ENCODE results near the gene RGL1. TPM values are rescaled to one million over a fixed set of nuclear protein-coding genes. Genes with fewer than 3 reads are reported as not detected.

The RGL1 gene
- total RNA-seq, 2 experiments from 2014 or later: 1.3 to 1.4 TPM

DNA sequence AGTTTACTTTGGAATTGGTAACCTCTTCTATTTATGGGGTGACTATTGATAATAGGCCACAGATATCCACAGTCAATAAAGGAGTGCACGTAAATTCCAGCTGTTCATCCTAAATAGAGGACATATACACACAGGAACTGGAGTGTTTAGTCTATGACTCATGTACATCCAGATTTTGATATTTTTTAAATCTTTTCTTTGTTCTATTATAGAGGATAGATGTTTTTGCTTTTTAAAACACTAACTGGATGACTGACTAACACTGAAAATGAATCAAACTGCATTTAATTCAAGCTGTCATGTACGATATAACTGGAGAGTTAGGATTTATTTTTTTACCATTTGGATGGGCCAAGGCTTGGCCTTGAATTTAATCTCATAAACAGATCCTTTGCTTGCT, 45.9 kb downstream of the RGL1 start:
- Mint-ChIP-seq H3K27ac (no peak overlapping the region), H3K36me3 (ENCODE audit: low read depth) (no peaks in the 10 kb centered on the region), H3K4me1 (ENCODE audit: low read depth) (no peaks in the 10 kb centered on the region), H3K27me3 (ENCODE audit: low read depth) (no peaks in the 10 kb centered on the region), H3K9me3 (ENCODE audit: insufficient read depth) (no peaks in the 10 kb centered on the region), H3K4me3 (no peak overlapping the region)
- POLR2A ChIA-PET: no interaction called here
- ATAC-seq (no peak), DNase-seq (no peak)
- CTCF ChIA-PET: no interaction called here

DNA sequence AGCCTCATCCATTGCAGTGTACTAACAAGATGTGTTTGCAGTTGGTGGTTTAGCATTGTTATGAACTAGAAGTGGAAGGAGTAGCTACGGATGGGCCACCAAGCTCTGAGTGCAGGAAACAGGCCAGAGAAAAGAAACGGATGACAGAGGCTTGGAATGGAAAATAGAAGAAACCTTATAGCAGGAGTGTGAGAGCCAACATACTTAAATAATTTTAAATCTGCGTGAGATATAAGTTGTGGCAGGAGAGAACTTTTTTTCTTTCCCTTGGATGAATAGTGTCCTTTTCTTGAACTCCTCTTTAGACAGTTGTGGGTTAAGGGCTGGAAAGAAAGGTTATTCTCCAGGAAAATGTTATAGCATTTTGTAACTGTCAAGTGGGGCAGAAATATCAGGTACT, 54.2 kb downstream of the RGL1 start:
- ATAC-seq (no peak), DNase-seq (no peak)
- Mint-ChIP-seq H3K9me3 (ENCODE audit: insufficient read depth) (no peaks in the 10 kb centered on the region), H3K36me3 (ENCODE audit: low read depth) (no peaks in the 10 kb centered on the region), H3K4me1 (ENCODE audit: low read depth) (no peaks in the 10 kb centered on the region), H3K4me3 (no peak overlapping the region), H3K27me3 (ENCODE audit: low read depth) (no peaks in the 10 kb centered on the region), H3K27ac (no peak overlapping the region)
- CTCF ChIA-PET: no interaction called here
- POLR2A ChIA-PET: no interaction called here

- Mint-ChIP-seq H3K27me3 (ENCODE audit: low read depth) (no peaks in the 10 kb centered on the region), H3K36me3 (ENCODE audit: low read depth) (no peaks in the 10 kb centered on the region), H3K4me1 (ENCODE audit: low read depth) (no peaks in the 10 kb centered on the region), H3K27ac (no peak overlapping the region), H3K4me3 (no peak overlapping the region), H3K9me3 (ENCODE audit: insufficient read depth) (no peaks in the 10 kb centered on the region)
- ChIA-PET POLR2A (no interaction called here), CTCF (no interaction called here)
- ATAC-seq (no peak), DNase-seq (no peak)
Observed at GRCh38 chr1:183859831-183860230, 54.9 kb downstream of the RGL1 start.

- H3K9me3 Mint-ChIP-seq (ENCODE audit: insufficient read depth): no peaks in the 10 kb centered on the region
- DNase-seq (no peak), ATAC-seq (no peak)
- H3K27ac Mint-ChIP-seq: no peak overlapping the region
- H3K27me3 Mint-ChIP-seq (ENCODE audit: low read depth): no peaks in the 10 kb centered on the region
- no peak overlapping the region for H3K4me3 Mint-ChIP-seq
- ChIA-PET POLR2A (no interaction called here), CTCF (no interaction called here)
- H3K36me3 Mint-ChIP-seq (ENCODE audit: low read depth): no peaks in the 10 kb centered on the region
- H3K4me1 Mint-ChIP-seq (ENCODE audit: low read depth): no peaks in the 10 kb centered on the region
Observed at GRCh38 chr1:183862967-183863366, 58.0 kb downstream of the RGL1 start.

GRCh38 chr1:183863852-183864251, 58.9 kb downstream of the RGL1 start:
- no peaks in the 10 kb centered on the region for H3K27me3 Mint-ChIP-seq (ENCODE audit: low read depth)
- POLR2A ChIA-PET: no interaction called here
- H3K4me1 Mint-ChIP-seq (ENCODE audit: low read depth): no peaks in the 10 kb centered on the region
- H3K9me3 Mint-ChIP-seq (ENCODE audit: insufficient read depth): no peaks in the 10 kb centered on the region
- no peak for ATAC-seq
- no peak overlapping the region for H3K4me3 Mint-ChIP-seq
- CTCF ChIA-PET: no interaction called here
- DNase-seq: no peak
- H3K27ac Mint-ChIP-seq: no peak overlapping the region
- no peaks in the 10 kb centered on the region for H3K36me3 Mint-ChIP-seq (ENCODE audit: low read depth)

DNA sequence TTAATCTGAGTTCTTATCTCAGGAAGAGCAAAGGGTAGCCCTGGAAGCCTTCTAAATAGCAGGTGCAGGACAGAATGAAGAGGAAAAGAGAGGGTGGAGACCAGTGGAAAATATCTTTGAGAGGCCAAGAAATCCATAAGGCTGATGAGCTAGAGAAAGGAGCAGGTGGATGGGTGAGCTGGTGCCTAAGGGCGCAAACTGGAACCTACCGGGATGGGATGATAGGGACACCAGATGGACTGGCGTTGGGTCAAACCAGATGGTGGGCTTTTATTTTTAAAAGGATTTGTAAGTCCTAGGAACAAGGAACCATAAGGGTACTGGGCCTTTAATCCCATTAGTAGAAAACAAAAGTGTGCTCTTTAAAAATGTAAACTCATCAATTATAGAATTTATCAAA, 59.7 kb downstream of the RGL1 start:
- no peak overlapping the region for H3K27ac Mint-ChIP-seq
- ChIA-PET CTCF (no interaction called here), POLR2A (no interaction called here)
- H3K9me3 Mint-ChIP-seq (ENCODE audit: insufficient read depth): no peaks in the 10 kb centered on the region
- no peaks in the 10 kb centered on the region for H3K4me1 Mint-ChIP-seq (ENCODE audit: low read depth)
- DNase-seq (no peak), ATAC-seq (no peak)
- no peak overlapping the region for H3K4me3 Mint-ChIP-seq
- no peaks in the 10 kb centered on the region for H3K36me3 Mint-ChIP-seq (ENCODE audit: low read depth)
- H3K27me3 Mint-ChIP-seq (ENCODE audit: low read depth): no peaks in the 10 kb centered on the region

GRCh38 chr1:183869230-183869629, 64.3 kb downstream of the RGL1 start:
- Mint-ChIP-seq H3K27me3 (ENCODE audit: low read depth) (no peaks in the 10 kb centered on the region), H3K27ac (no peak overlapping the region), H3K4me3 (no peak overlapping the region), H3K4me1 (ENCODE audit: low read depth) (peaks cover 9% of the 10 kb centered on the region), H3K9me3 (ENCODE audit: insufficient read depth) (no peaks in the 10 kb centered on the region), H3K36me3 (ENCODE audit: low read depth) (no peaks in the 10 kb centered on the region)
- ATAC-seq: no peak
- POLR2A ChIA-PET: no interaction called here
- DNase-seq: no peak
- CTCF ChIA-PET: no interaction called here

DNA sequence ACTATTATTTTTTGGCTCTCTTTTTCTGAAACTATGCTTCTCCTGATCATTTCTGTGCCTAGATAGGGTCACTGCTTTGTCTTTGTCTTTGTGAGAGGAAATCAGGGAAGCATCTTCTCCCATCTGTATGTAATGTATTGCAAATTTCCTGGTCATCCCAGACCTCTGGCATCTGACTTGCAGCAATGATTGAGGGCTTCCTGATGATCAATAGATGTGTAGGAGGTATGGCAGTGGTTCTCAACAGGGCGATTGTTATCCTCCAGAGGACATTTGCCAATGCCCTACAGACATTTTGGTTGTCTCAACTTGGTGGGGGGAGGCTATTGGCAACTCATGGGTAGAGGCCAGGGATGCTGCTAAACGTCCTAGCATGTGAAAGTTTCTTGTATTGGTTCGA, 64.7 kb downstream of the RGL1 start:
- no peak overlapping the region for H3K4me3 Mint-ChIP-seq
- DNase-seq (no peak), ATAC-seq (no peak)
- no peaks in the 10 kb centered on the region for H3K9me3 Mint-ChIP-seq (ENCODE audit: insufficient read depth)
- H3K27ac Mint-ChIP-seq: no peak overlapping the region
- peaks cover 13% of the 10 kb centered on the region for H3K4me1 Mint-ChIP-seq (ENCODE audit: low read depth)
- ChIA-PET POLR2A (no interaction called here), CTCF (no interaction called here)
- no peaks in the 10 kb centered on the region for H3K27me3 Mint-ChIP-seq (ENCODE audit: low read depth)
- peaks cover 2% of the 10 kb centered on the region for H3K36me3 Mint-ChIP-seq (ENCODE audit: low read depth)

GRCh38 chr1:183870351-183871077, 65.6 kb downstream of the RGL1 start:
- H3K27ac Mint-ChIP-seq: no peak overlapping the region
- no peak for ATAC-seq
- POLR2A ChIA-PET: no interaction called here
- no peak for DNase-seq
- no peaks in the 10 kb centered on the region for H3K9me3 Mint-ChIP-seq (ENCODE audit: insufficient read depth)
- CTCF ChIA-PET: no interaction called here
- H3K4me3 Mint-ChIP-seq: no peak overlapping the region
- peaks cover 13% of the 10 kb centered on the region for H3K4me1 Mint-ChIP-seq (ENCODE audit: low read depth)
- H3K36me3 Mint-ChIP-seq (ENCODE audit: low read depth): peaks cover 2% of the 10 kb centered on the region
- H3K27me3 Mint-ChIP-seq (ENCODE audit: low read depth): no peaks in the 10 kb centered on the region

- Mint-ChIP-seq H3K9me3 (ENCODE audit: insufficient read depth) (no peaks in the 10 kb centered on the region), H3K4me1 (ENCODE audit: low read depth) (peaks cover 13% of the 10 kb centered on the region), H3K27ac (no peak overlapping the region), H3K27me3 (ENCODE audit: low read depth) (no peaks in the 10 kb centered on the region), H3K4me3 (no peak overlapping the region), H3K36me3 (ENCODE audit: low read depth) (peaks cover 2% of the 10 kb centered on the region)
- ATAC-seq (no peak), DNase-seq (no peak)
- ChIA-PET POLR2A (no interaction called here), CTCF (interaction anchor here (0.7 kb wide), 1 partner anchor 216 kb away, joined by 3 read pairs; no protein-coding TSS in a partner anchor)
Observed at GRCh38 chr1:183871142-183871541, 66.2 kb downstream of the RGL1 start.

DNA sequence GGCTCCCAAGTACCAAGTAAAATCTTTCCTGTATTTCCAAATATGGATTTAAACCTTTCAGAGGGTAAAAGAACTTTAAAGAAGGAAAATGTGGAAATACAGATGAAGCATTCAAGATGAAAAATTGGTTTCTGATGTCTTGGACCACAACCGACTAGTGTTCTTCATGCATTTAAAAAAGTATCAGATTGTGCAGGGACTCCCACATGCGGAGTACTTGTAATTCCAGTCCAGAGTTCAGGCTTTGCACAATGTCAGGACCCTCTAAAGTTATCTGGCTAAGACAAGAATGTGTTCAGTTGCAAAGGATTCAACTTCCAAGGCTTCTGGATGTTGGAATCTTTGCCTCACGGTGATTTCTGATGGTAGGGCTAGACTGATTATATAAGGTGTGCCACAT, 66.7 kb downstream of the RGL1 start:
- ChIA-PET POLR2A (no interaction called here), CTCF (interaction anchor here (0.7 kb wide), 1 partner anchor 216 kb away, joined by 3 read pairs; no protein-coding TSS in a partner anchor)
- peaks cover 2% of the 10 kb centered on the region for H3K36me3 Mint-ChIP-seq (ENCODE audit: low read depth)
- no peaks in the 10 kb centered on the region for H3K9me3 Mint-ChIP-seq (ENCODE audit: insufficient read depth)
- DNase-seq (no peak), ATAC-seq (no peak)
- no peaks in the 10 kb centered on the region for H3K27me3 Mint-ChIP-seq (ENCODE audit: low read depth)
- no peak overlapping the region for H3K27ac Mint-ChIP-seq
- no peak overlapping the region for H3K4me3 Mint-ChIP-seq
- peaks cover 13% of the 10 kb centered on the region for H3K4me1 Mint-ChIP-seq (ENCODE audit: low read depth)

- Mint-ChIP-seq H3K4me1 (ENCODE audit: low read depth) (peaks cover 13% of the 10 kb centered on the region), H3K36me3 (ENCODE audit: low read depth) (peaks cover 2% of the 10 kb centered on the region), H3K9me3 (ENCODE audit: insufficient read depth) (no peaks in the 10 kb centered on the region), H3K27ac (no peak overlapping the region), H3K27me3 (ENCODE audit: low read depth) (no peaks in the 10 kb centered on the region), H3K4me3 (no peak overlapping the region)
- ATAC-seq (no peak), DNase-seq (no peak)
- ChIA-PET CTCF (no interaction called here), POLR2A (no interaction called here)
Observed at GRCh38 chr1:183872403-183872802, 67.5 kb downstream of the RGL1 start.

GRCh38 chr1:183873642-183874041, 68.7 kb downstream of the RGL1 start:
- no peaks in the 10 kb centered on the region for H3K27me3 Mint-ChIP-seq (ENCODE audit: low read depth)
- no peaks in the 10 kb centered on the region for H3K9me3 Mint-ChIP-seq (ENCODE audit: insufficient read depth)
- no peak overlapping the region for H3K4me3 Mint-ChIP-seq
- no peak overlapping the region for H3K27ac Mint-ChIP-seq
- CTCF ChIA-PET: interaction anchor here (0.9 to 1.7 kb wide), 2 partner anchors 42 to 85 kb away, joined by 3 to 7 read pairs; no protein-coding TSS in a partner anchor
- peak; percentile 69 for ATAC-seq
- peaks cover 2% of the 10 kb centered on the region for H3K36me3 Mint-ChIP-seq (ENCODE audit: low read depth)
- peaks cover 13% of the 10 kb centered on the region for H3K4me1 Mint-ChIP-seq (ENCODE audit: low read depth)
- POLR2A ChIA-PET: no interaction called here
- no peak for DNase-seq

Measured in activated CD8-positive, alpha-beta T cell treated with anti-CD3 and anti-CD28 coated beads, Interleukin-2, amount 10 ng/mL, durations not matched to agents 7 days and 5 days (primary cell).